Measurements from ENCODE around the gene KARS1.

- no peak for TF ChIP-seq CTCF (IDR thresholded peaks at IDR 0.05 in 4 of 5, conservative IDR thresholded peaks at IDR 0.05 in 1 of 5)
- TF ChIP-seq POLR2A (IDR thresholded peaks at IDR 0.05), result no peak
Measured at GRCh38 chr16:75614066-75614897, 33.2 kb downstream of the KARS1 start.
